Caco-2 (cell line): Measurements from ENCODE around the gene OSBPL6. TPM values are rescaled to one million over a fixed set of nuclear protein-coding genes. Genes with fewer than 3 reads are reported as not detected.

Experiments used
- BruUV-seq: library from RNA; stranded (reverse); fragments of 400-500 nt; replicated peaks from 2 replicates; lab custom pipeline; 2021; lab: Mats Ljungman, UMichigan
- CTCF ChIA-PET: fragments of 300-600 bp; sonication (Branson Sonifier 250); formaldehyde crosslinking; loops from one replicate; lab custom pipeline; 2022; ENCODE audit warnings: antibody characterized with exemption; lab: Charles Lee
- POLR2A ChIA-PET: fragments of 300-600 bp; sonication (Branson Sonifier 250); formaldehyde crosslinking; loops from one replicate; lab custom pipeline; 2022; ENCODE audit warnings: antibody characterized with exemption; lab: Charles Lee
- DNase-seq, 2 experiments: peaks; one replicate each; pipeline versions ENCODE4 v3.0.0 to v3.0.0-alpha.2; 2020 to 2022
- H3K27me3 ChIP-seq: replicated peaks from 2 replicates; pipeline ENCODE4 v1.6.0; 2011; ENCODE audit warnings: low read length; ENCODE audit not compliant: control insufficient read depth, insufficient read depth
- H3K36me3 ChIP-seq: 2 replicates; pipeline ENCODE4 v1.5.1; 2011; ENCODE audit warnings: low read length; ENCODE audit not compliant: control insufficient read depth, insufficient read depth
- H3K4me1 ChIP-seq: fragments of 250-450 bp; sonication (Bioruptor Pico); 2 replicates; pipeline ENCODE4 v1.5.1; 2020; ENCODE audit warnings: mild to moderate bottlenecking
- H3K4me3 ChIP-seq: 2 replicates; pipeline ENCODE4 v1.5.1; 2011; ENCODE audit warnings: low read depth, mild to moderate bottlenecking, control low read depth, low read length
- H3K9me3 ChIP-seq: fragments of 250-450 bp; sonication (Bioruptor Pico); 2 replicates; pipeline ENCODE4 v1.5.1; 2020; ENCODE audit warnings: mild to moderate bottlenecking, moderate library complexity
- H3K27ac Mint-ChIP-seq: one replicate; pipeline ENCODE4 v1.8.0; 2022; ENCODE audit warnings: mixed read lengths; ENCODE audit not compliant: unreplicated experiment
- H3K27me3 Mint-ChIP-seq: one replicate; pipeline ENCODE4 v1.8.0; 2022; ENCODE audit warnings: mixed read lengths; ENCODE audit not compliant: insufficient read depth, unreplicated experiment
- H3K36me3 Mint-ChIP-seq: one replicate; pipeline ENCODE4 v1.8.0; 2022; ENCODE audit warnings: mild to moderate bottlenecking, mixed read lengths; ENCODE audit not compliant: insufficient read depth, unreplicated experiment
- H3K4me1 Mint-ChIP-seq: one replicate; pipeline ENCODE4 v1.8.0; 2022; ENCODE audit warnings: low read depth, mixed read lengths; ENCODE audit not compliant: unreplicated experiment
- H3K4me3 Mint-ChIP-seq: one replicate; pipeline ENCODE4 v1.8.0; 2022; ENCODE audit warnings: mild to moderate bottlenecking, moderate library complexity, mixed read lengths; ENCODE audit not compliant: unreplicated experiment
- H3K9me3 Mint-ChIP-seq: one replicate; pipeline ENCODE4 v1.8.0; 2022; ENCODE audit warnings: mixed read lengths; ENCODE audit not compliant: unreplicated experiment
- intact Hi-C: fragments of 100-400 bp; cut with micrococcal nuclease; formaldehyde crosslinking; loops from one replicate; pipeline ENCODE4 v1.10.0; 2022; ENCODE audit not compliant: unreplicated experiment
- total RNA-seq: library from RNA; stranded (reverse); gene quantifications from 2 replicates; pipeline ENCODE4 v1.2.3, GENCODE V29; 2022
- TF ChIP-seq, protein P1 (sequence below), 2 experiments: fragments of 200-600 bp in 1 of 2; IDR thresholded peaks; 1 replicate in 1 of 2; 2 replicates in 1 of 2; pipeline versions ENCODE4 v1.5.1 to v1.8.0; 2011 to 2022; ENCODE audit warnings: antibody characterized with exemption in 1 of 2, control low read depth in 1 of 2, inconsistent platforms in 1 of 2, low read depth in 1 of 2, low read length in 1 of 2, mild to moderate bottlenecking in 1 of 2, moderate library complexity in 1 of 2; ENCODE audit not compliant: insufficient read depth in 1 of 2, severe bottlenecking in 1 of 2, unreplicated experiment in 1 of 2

Gene OSBPL6
- total RNA-seq, 1 experiment from 2014 or later: 1.5 TPM

- no peak for DNase-seq
- intact Hi-C loops: no loop called here
- Mint-ChIP-seq H3K4me1 (no peaks in the 10 kb centered on the region), H3K27ac (no peak overlapping the region), H3K4me3 (no peak overlapping the region), H3K36me3 (no peaks in the 10 kb centered on the region), H3K27me3 (peaks cover 17% of the 10 kb centered on the region), H3K9me3 (no peaks in the 10 kb centered on the region)
- Histone ChIP-seq H3K4me1 (no peaks in the 10 kb centered on the region), H3K27me3 (no peaks in the 10 kb centered on the region), H3K36me3 (no peaks in the 10 kb centered on the region), H3K4me3 (no peak overlapping the region), H3K9me3 (no peaks in the 10 kb centered on the region)
- ChIA-PET POLR2A (no interaction called here), CTCF (no interaction called here)
- TF ChIP-seq, protein P1, sequence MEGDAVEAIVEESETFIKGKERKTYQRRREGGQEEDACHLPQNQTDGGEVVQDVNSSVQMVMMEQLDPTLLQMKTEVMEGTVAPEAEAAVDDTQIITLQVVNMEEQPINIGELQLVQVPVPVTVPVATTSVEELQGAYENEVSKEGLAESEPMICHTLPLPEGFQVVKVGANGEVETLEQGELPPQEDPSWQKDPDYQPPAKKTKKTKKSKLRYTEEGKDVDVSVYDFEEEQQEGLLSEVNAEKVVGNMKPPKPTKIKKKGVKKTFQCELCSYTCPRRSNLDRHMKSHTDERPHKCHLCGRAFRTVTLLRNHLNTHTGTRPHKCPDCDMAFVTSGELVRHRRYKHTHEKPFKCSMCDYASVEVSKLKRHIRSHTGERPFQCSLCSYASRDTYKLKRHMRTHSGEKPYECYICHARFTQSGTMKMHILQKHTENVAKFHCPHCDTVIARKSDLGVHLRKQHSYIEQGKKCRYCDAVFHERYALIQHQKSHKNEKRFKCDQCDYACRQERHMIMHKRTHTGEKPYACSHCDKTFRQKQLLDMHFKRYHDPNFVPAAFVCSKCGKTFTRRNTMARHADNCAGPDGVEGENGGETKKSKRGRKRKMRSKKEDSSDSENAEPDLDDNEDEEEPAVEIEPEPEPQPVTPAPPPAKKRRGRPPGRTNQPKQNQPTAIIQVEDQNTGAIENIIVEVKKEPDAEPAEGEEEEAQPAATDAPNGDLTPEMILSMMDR (IDR thresholded peaks at IDR 0.05; ENCODE audit: insufficient read depth in 1 of 2, low read depth in 1 of 2, low read length in 1 of 2, severe bottlenecking in 1 of 2, unreplicated experiment in 1 of 2): no peak
- no TSS peak for BruUV-seq
Measured at GRCh38 chr2:178220814-178221213, 26.5 kb downstream of the OSBPL6 start.

GRCh38 chr2:178221556-178221955 lies 27.2 kb downstream of the OSBPL6 start:
- Mint-ChIP-seq H3K4me3 (no peak overlapping the region), H3K4me1 (no peaks in the 10 kb centered on the region)

DNA sequence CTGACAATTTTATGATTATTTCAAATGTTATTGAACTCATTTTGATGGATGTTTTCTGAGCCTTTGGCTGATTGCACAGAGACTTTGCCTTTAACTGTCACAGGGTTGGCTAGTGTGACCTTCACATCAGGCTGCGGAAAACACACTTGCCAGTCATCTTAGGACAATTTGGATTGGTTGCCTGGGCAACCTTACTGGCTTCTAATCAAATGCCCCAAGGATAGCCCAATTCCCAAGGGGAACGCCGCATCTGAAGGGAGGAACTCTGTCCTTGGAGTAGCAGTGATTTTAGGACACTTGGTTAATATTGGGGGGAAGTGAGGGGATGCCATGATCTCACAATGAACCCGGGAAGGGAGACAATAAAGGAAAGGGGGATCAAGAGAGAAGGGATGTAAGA lies 29.5 kb downstream of the OSBPL6 start:
- no peak overlapping the region for H3K4me3 ChIP-seq
- no peaks in the 10 kb centered on the region for H3K4me1 ChIP-seq
- POLR2A ChIA-PET: no interaction called here
- H3K27me3 ChIP-seq: no peaks in the 10 kb centered on the region
- no TSS peak for BruUV-seq
- Mint-ChIP-seq H3K4me1 (no peaks in the 10 kb centered on the region), H3K27ac (no peak overlapping the region), H3K9me3 (no peaks in the 10 kb centered on the region), H3K36me3 (no peaks in the 10 kb centered on the region), H3K27me3 (peaks cover 18% of the 10 kb centered on the region), H3K4me3 (no peak overlapping the region)
- H3K36me3 ChIP-seq: no peaks in the 10 kb centered on the region
- DNase-seq: no peak
- intact Hi-C loops: no loop called here
- CTCF ChIA-PET: no interaction called here
- TF ChIP-seq, protein P1 (IDR thresholded peaks at IDR 0.05; ENCODE audit: insufficient read depth in 1 of 2, low read depth in 1 of 2, low read length in 1 of 2, severe bottlenecking in 1 of 2, unreplicated experiment in 1 of 2): no peak
- no peaks in the 10 kb centered on the region for H3K9me3 ChIP-seq

More at GRCh38 chr2:178221556-178221955, 27.2 kb downstream of the OSBPL6 start:
- Mint-ChIP-seq H3K9me3 (no peaks in the 10 kb centered on the region), H3K27me3 (peaks cover 17% of the 10 kb centered on the region), H3K36me3 (no peaks in the 10 kb centered on the region), H3K27ac (no peak overlapping the region)
- no peaks in the 10 kb centered on the region for H3K9me3 ChIP-seq
- no TSS peak for BruUV-seq
- POLR2A ChIA-PET: no interaction called here
- CTCF ChIA-PET: no interaction called here
- no peaks in the 10 kb centered on the region for H3K27me3 ChIP-seq
- TF ChIP-seq, protein P1 (IDR thresholded peaks at IDR 0.05; ENCODE audit: insufficient read depth in 1 of 2, low read depth in 1 of 2, low read length in 1 of 2, severe bottlenecking in 1 of 2, unreplicated experiment in 1 of 2): no peak
- no peak overlapping the region for H3K4me3 ChIP-seq
- no peaks in the 10 kb centered on the region for H3K36me3 ChIP-seq
- no peak for DNase-seq
- intact Hi-C loops: no loop called here
- H3K4me1 ChIP-seq: no peaks in the 10 kb centered on the region
